ENCODE measurements around the gene ARHGEF39. TPM values are rescaled to one million over a fixed set of nuclear protein-coding genes. Genes with fewer than 3 reads are reported as not detected.

Gene ARHGEF39
- total and polyA plus RNA-seq, 7 donors = 0.60 to 9.0 (median 1.6) TPM

- peak overlapping the region; percentile 30 to 49 (median 38) for H3K27ac ChIP-seq
- H3K27me3 ChIP-seq = no peaks in the 10 kb centered on the region
- no peaks in the 10 kb centered on the region for H3K4me1 ChIP-seq
- intact Hi-C loops (cut with DNase I) = loop anchor here (2.0 kb wide), 1 partner anchor 19 kb away; no protein-coding TSS in a partner anchor
- H3K4me3 ChIP-seq = no peak overlapping the region
- no peaks in the 10 kb centered on the region for H3K9me3 ChIP-seq
- H3K36me3 ChIP-seq = peaks cover 91 to 100% (median 95%) of the 10 kb centered on the region in 4 donors
- WGBS, 2 donors = 95% methylated on average over 7 of the region's 7 CpGs
- TF ChIP-seq EP300 (IDR thresholded peaks at IDR 0.05) = no peak
- no peak for TF ChIP-seq CTCF (IDR thresholded peaks at IDR 0.05)
- no peak for TF ChIP-seq POLR2A (IDR thresholded peaks at IDR 0.05)
- TF ChIP-seq POLR2AphosphoS5 (IDR thresholded peaks at IDR 0.05) = no peak
- no peak for DNase-seq
Observed at GRCh38 chr9:35705836-35706430, 40.9 kb upstream of the ARHGEF39 start.

- H3K4me1 ChIP-seq = no peaks in the 10 kb centered on the region
- DNase-seq = peak; percentile 41
- no peaks in the 10 kb centered on the region for H3K27me3 ChIP-seq
- H3K9me3 ChIP-seq = no peaks in the 10 kb centered on the region
- intact Hi-C loops (cut with DNase I) = no loop called here
- H3K36me3 ChIP-seq = peaks cover 91 to 100% (median 95%) of the 10 kb centered on the region in 4 donors
- peak overlapping the region; percentile 25 to 49 (median 38) for H3K27ac ChIP-seq
- no peak overlapping the region for H3K4me3 ChIP-seq
- 81 to 95% methylated on average over 8 of the region's 8 CpGs for WGBS, 2 donors
- no peak for TF ChIP-seq CTCF (IDR thresholded peaks at IDR 0.05)
- TF ChIP-seq EP300 (IDR thresholded peaks at IDR 0.05) = no peak
- TF ChIP-seq POLR2AphosphoS5 (IDR thresholded peaks at IDR 0.05) = no peak
- TF ChIP-seq POLR2A (IDR thresholded peaks at IDR 0.05) = no peak
Observed at GRCh38 chr9:35705372-35705771, 40.4 kb upstream of the ARHGEF39 start.

- TF ChIP-seq CTCF (IDR thresholded peaks at IDR 0.05) = no peak
- no peak for TF ChIP-seq POLR2A (IDR thresholded peaks at IDR 0.05)
- no peak for TF ChIP-seq EP300 (IDR thresholded peaks at IDR 0.05)
- no peak for TF ChIP-seq POLR2AphosphoS5 (IDR thresholded peaks at IDR 0.05)
- no peak for DNase-seq
- 96 to 97% methylated on average over 26 of the region's 26 CpGs for WGBS, 2 donors
- H3K4me1 ChIP-seq = peaks cover 0 to 4% (median 0%) of the 10 kb centered on the region in 4 donors
- H3K9me3 ChIP-seq = no peaks in the 10 kb centered on the region
- no peak overlapping the region for H3K4me3 ChIP-seq
- H3K36me3 ChIP-seq = peaks cover 100% of the 10 kb centered on the region in 4 donors
- H3K27me3 ChIP-seq = no peaks in the 10 kb centered on the region
- intact Hi-C loops (cut with DNase I) = no loop called here
- H3K27ac ChIP-seq = peak overlapping the region in 2 of 4 donors; percentile 14 to 100
Observed at GRCh38 chr9:35703906-35704672, 39.1 kb upstream of the ARHGEF39 start.

GRCh38 chr9:35702696-35703095 lies 37.7 kb upstream of the ARHGEF39 start:
- WGBS, 2 donors = 95 to 97% methylated on average over 7 of the region's 7 CpGs
- Histone ChIP-seq H3K9me3 (no peaks in the 10 kb centered on the region), H3K4me3 (no peak overlapping the region), H3K4me1 (peaks cover 0 to 11% (median 0%) of the 10 kb centered on the region in 4 donors), H3K27me3 (no peaks in the 10 kb centered on the region), H3K27ac (peak overlapping the region in 3 of 4 donors; percentile 44 to 100 (median 98)), H3K36me3 (peaks cover 100% of the 10 kb centered on the region in 4 donors)
- DNase-seq = peak; percentile 1
- no peak for TF ChIP-seq EP300 (IDR thresholded peaks at IDR 0.05)
- no peak for TF ChIP-seq POLR2AphosphoS5 (IDR thresholded peaks at IDR 0.05)
- intact Hi-C loops (cut with DNase I) = no loop called here

GRCh38 chr9:35700942-35701341 lies 35.9 kb upstream of the ARHGEF39 start:
- H3K27ac ChIP-seq = peak overlapping the region; percentile 10 to 100 (median 96)
- no peaks in the 10 kb centered on the region for H3K27me3 ChIP-seq
- DNase-seq = peak; percentile 5
- no peaks in the 10 kb centered on the region for H3K9me3 ChIP-seq
- no peak overlapping the region for H3K4me3 ChIP-seq
- no peak for TF ChIP-seq EP300 (IDR thresholded peaks at IDR 0.05)
- TF ChIP-seq POLR2AphosphoS5 (IDR thresholded peaks at IDR 0.05) = no peak
- TF ChIP-seq POLR2A (IDR thresholded peaks at IDR 0.05) = no peak
- no peak for TF ChIP-seq CTCF (IDR thresholded peaks at IDR 0.05)
- H3K4me1 ChIP-seq = peaks cover 0 to 28% (median 17%) of the 10 kb centered on the region in 4 donors
- intact Hi-C loops (cut with DNase I) = no loop called here
- H3K36me3 ChIP-seq = peaks cover 87 to 100% (median 91%) of the 10 kb centered on the region in 4 donors

Measured in sigmoid colon (tissue), 7 donors.